HTR-8/SVneo (cell line): ENCODE results near the gene HCFC2.

Experiments used
- DNase-seq: peaks from one replicate; pipeline ENCODE4 v3.0.0; 2011; ENCODE audit warnings: low spot score, mixed read lengths; ENCODE audit not compliant: insufficient read length
- FAIRE-seq: peaks from 2 replicates; lab custom pipeline; 2011; peaks lifted over from hg19 to GRCh38; lab: Jason Lieb, UNC

Gene HCFC2

DNA sequence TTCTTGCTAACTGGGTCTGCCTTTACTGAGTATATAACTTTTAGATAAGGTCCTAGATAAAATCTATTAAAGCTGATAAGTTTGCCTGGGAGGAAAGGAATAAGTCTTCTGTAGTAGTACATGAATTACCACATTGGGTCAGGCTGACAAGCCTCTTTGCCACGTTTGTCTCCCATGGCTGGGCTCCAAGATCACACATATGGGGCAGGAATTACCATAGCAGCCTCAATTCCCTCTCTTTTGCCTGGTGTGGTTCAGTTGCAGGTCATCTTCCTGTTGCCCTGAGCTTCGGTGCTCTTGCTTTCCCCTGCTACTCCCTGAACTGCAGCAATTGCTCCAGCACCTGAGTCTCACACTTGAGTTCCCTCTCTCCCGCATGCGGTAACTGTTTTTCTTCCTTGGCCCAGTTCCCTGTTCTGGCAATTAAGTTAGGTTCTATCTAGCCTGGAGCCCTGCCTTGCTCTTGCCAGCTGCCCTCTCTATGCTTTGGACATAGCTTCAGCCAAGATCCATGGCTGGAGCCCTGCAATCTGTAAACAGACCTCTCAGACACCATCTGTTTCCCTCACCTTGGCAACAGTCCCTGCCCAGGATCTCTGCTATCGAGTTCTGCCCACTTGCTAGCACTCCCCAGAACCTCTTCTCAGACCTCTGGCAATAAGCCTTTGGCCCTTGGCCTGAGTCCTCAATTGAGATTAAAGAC is 8.5 kb upstream of the HCFC2 start:
- no peak for DNase-seq

DNA sequence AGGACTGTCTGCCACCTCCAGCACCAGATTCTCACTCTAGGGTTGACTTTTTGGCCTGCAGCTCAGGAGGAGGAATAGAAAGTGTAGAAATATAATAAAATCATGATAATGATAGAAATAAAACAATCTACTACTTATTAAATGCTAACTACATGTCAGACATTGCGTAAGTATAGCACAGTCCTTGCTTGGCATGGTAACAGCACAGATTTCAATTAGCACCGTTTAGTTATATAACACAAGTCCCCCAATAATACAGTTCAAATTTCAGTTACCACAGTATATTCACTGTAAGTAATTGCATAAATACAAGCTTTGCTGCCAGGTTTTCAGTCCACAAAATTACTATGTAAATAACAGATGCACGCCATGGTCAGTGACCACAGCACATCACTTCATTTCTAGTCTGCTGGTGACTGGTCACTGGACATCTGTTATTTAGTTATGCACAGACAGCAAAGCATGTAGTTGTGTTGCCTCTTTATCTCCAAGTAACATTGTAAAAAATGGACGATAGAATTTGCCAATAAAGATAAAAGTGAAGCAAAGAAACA is 7.8 kb upstream of the HCFC2 start:
- no peak for FAIRE-seq
- DNase-seq, result no peak

More for the DNA sequence above, 8.5 kb upstream of the HCFC2 start:
- FAIRE-seq, result no peak

DNA sequence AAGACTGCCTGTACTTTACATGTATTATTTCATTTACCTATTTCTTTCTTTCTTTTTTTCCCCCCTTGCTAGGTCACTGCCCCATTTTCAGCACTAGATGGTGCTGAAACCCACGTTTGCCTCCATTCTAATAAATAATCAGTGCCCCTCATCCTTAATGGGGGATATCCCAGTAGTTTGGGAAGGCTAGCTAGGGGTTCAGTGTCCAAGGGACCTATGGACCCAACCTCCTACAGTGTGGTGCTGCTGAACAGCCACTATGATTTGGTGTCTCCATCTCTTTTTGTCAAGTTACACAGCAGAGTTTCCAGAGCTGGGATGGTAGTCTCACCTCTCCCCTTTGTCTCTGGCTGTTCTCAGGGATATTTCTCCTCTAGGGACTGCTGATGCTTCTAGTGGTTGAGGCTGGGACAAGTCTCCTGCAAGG is 6.5 kb upstream of the HCFC2 start:
- FAIRE-seq (no peak), DNase-seq (no peak)

DNA sequence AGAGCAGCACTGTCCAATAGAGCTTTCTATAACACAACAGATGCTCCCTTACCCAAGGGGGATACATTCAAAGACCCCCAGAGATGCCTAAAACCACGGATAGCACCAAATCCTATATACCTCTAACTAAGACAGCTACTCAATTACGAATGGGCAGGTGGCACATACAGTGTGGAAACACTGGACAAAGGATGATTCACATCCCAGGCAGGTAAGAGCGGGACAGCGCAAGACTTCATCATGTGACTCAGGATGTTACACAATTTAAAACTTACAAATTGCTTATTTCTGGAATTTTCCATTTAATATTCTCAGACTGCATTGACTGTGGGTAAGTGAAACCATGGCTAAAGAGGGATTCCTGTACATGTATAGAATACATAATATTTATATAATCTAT is 5.5 kb upstream of the HCFC2 start:
- DNase-seq (no peak), FAIRE-seq (no peak)

DNA sequence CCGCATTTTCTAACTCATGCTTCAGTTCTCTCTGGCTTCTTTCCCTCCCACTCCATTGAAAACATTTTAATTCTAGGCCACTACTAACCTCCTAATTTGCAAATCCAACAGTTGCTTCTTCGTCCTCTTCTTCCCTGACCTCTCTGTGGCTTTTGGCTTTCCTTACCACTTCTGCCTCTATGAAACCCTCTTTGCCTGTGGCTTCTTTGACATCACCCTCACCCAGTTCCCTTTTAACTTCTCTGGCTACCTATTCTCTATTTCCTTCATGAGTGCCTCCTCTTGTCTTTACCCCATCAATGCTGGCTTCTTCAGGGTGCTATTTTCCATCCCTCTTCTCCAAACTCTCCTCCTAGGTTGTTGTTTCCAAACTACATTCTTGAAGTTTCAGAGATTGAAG is 4.4 kb upstream of the HCFC2 start:
- no peak for FAIRE-seq

DNA sequence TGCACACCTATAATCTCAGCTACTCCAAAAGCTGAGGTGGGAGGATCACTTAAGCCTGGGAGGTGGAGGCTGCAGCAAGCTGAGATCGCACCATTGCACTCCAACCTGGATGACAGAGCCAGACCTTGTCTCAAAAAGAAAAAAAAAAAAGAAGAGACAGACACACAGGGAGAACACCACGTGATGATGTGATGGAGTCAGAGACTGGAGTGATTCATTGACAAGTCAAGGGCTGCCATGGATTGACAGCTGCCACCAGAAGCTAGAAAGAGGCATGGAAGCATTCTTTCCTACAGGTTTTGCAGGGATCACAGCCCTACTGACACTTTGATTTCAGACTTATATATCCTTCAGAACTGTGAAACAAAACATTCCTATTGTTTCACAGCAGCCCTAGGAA is 3.5 kb upstream of the HCFC2 start:
- DNase-seq (no peak), FAIRE-seq (no peak)

More for the DNA sequence above, 4.4 kb upstream of the HCFC2 start:
- DNase-seq, result no peak

DNA sequence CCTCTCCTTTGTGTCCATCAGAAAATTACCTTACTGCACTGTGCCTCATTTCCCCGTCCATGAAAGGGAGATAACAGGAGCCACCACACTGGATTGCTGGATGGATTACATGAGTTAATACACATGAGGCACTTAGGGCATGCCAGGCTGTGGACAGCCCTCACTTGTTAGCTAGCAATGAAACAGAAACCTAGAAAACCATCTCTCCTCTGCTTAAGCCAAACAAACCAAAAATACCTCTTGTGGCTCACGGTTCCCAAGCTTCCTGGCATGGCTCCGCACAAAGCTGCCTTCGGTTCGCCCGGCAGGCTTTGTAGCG is 660 bp upstream of the HCFC2 start:
- FAIRE-seq, result no peak

DNA sequence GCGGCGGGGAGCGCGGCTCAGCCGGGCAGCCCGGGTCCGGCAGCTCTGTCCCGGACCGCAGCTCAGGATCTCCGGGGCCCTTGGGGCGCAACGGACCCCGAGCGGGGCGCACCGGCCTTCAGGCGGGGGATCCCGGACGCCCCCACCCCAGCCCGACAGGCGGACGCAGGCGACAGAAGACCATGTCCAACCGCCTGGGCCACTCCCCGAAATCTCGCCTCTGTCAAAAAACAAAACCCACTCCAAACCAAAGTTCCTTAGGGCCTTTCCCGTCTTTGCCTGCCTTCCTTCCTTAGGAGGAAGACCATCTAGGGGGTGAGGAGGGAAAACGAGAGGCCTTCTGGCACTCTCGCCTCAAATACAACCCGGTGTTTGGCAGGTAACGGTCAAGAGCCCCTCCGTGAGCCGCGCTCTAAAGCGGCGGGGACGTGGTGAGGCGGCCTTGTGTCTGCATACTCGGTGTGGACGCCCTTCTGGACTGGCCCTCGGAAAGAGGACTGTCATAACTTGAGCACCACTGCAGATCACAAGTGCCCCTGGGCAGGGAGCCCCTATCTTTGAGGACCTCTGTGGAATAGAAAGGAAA is 604 bp downstream of the HCFC2 start:
- FAIRE-seq (no peak), DNase-seq (no peak)

More for the DNA sequence above, 660 bp upstream of the HCFC2 start:
- DNase-seq, result peak; percentile 40

DNA sequence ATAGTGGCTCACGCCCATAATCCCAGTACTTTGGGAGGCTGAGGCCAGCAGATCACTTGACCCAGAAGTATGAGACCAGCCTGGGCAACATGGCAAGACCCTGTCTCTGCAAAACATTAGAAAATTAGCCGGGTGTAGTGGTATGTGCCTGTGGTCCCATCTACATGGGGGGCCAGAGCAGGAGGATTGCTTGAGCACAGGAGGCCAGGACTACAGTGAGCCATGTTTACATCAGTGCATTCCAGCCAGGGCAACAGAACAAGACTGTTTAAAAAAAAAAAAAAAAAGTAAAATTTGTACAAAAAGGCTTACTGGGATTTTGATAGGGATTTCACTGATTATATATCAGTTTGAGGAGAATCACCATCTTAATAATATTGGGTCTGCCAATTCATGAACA is 7.8 kb downstream of the HCFC2 start:
- DNase-seq, result no peak
- no peak for FAIRE-seq

DNA sequence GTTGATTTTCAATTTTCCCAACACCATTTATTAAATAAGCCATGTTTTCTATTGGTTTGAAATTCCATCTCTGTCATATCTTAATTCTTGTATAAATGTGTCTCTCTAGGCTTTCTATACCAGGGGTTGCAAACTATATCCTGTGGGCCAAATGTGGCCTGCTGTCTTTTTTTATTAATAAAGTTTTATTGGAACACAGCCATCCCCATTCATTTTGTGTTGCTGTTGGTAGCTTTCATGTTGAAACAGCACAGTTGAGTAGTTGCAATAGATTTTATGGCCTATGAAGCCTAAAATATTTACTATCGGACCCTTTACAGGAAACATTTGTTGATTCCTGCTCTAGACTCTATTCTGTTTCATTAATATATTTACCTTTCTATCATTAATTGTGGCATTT is 9.4 kb downstream of the HCFC2 start:
- no peak for FAIRE-seq

DNA sequence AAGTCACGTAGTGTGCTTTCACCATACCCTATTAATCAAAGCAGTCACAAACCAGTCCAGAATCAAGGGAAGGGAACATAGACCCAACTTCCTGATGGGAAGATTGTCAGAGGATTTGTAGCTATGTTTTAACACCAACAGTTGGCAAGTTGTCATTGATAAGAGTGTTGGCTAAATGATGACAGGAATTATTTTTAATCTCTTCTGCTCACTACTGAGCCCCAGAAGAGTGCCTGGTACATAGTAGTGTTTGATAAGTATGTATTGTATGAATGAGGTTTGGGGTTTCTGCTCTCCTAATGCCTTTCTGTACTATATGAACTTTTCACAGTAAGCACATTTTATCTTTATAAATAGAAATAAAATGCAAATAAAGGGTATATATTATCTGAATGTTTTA is 14.7 kb downstream of the HCFC2 start:
- DNase-seq (no peak), FAIRE-seq (no peak)

More for the DNA sequence above, 9.4 kb downstream of the HCFC2 start:
- no peak for DNase-seq

DNA sequence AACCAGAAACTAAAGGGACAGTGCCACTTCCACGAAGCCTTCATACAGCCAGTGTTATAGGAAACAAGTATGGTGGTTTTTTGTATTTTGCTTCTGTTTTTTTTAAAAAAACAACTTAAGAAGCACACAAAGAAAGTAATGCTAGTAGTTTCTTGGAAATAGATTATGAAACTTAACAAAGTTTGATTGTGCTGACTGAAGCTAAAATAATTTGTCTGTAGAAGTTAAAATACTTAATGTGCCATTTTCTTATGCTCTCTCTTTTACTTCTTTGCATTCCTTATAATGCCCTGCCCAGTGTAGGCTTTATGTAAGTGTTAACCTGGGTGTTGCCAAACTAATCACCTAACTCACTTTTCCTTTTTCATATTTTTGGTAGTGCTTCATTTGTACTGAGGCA is 16.4 kb downstream of the HCFC2 start:
- FAIRE-seq (no peak), DNase-seq (no peak)

DNA sequence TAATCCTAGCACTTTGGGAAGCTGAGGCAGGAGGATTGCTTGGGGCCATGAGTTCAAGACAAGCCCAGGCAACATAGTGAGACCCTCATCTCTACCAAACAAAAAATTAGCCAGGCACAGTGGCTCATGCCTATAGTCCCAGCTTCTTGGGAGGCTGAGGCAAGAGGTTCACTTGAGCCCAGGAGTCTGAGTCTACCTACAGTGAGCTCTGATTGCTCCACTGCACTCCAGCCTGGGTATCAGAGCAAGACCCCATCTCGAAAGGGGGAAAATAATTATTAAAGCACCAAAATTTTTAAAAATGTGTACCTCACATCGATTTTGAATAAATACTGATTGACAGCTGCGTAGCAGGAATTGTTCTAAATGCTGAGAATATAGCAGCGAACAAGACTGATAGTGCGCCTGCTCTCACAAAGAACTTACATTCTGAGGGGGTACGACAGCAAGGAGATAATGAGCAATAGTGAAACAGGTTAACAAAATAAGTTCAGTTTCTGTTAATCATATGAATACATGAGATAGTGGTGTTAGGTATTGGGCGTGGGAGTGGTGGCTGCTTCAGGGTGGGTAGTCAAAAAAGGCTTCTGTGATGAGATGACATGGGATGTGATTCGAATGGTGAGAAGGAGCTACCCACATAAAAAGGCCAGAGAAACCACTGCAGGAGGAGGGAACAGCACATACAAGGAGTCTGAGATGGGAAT is 19.6 kb downstream of the HCFC2 start:
- FAIRE-seq (peak; percentile 64), DNase-seq (no peak)

DNA sequence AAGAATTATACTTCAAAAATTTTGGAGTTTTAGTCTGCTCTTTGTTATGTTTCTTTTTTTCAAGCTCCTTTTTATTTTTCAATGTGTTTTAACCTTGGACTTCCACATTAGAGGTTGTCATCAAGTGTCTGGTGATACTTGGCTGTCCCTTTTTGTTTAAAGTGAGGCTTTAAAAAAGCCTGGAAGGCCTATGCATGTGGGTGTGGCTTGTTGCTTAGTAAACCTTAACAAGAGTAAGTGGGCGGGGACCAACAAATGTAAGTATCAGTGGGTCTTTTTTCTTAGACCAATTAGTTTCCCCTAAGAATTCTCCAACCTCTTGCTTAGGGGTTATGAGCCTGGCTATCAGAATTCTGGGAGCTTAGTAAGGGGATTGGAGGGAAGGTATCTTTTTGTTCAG is 26.4 kb downstream of the HCFC2 start:
- no peak for DNase-seq
- FAIRE-seq, result no peak

DNA sequence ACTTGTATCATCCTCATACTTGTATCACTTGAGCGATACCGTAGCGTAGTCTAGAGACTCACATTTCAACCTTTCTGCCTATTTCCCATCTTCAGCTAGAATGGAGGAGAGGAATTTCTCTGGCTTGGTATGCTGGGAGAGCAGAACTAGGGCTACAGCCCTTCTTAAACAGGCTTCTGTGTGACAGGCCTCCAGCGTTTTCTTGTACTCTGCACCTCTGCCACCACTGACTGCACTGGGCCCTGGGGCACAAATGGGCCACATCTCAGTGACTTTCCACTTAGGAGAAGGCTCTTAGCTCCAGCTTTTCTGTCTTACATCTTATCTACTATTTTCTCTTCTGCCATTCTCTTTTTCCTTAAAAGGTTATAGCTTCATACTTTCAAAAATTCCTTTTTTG is 26.8 kb downstream of the HCFC2 start:
- FAIRE-seq, result no peak
- no peak for DNase-seq

DNA sequence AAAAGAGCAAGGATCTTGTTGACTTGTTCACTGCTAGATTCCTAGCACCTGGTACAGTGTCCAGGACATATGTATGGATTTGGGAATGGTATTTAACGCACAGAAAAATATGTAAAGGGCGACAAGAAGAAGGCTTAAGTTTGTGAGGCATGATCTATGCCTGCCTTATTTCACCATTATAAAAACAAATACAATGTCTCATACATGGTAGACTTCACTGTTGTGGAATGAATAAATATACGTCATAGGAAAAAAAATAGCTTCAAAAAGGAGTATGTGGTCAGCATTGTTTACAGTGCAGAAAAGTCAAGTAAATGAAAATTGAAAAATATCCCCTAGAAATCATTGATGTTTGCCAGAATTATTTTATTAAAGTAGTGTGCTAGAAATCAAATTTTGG is 30.0 kb downstream of the HCFC2 start:
- FAIRE-seq, result peak; percentile 36
- DNase-seq, result no peak

DNA sequence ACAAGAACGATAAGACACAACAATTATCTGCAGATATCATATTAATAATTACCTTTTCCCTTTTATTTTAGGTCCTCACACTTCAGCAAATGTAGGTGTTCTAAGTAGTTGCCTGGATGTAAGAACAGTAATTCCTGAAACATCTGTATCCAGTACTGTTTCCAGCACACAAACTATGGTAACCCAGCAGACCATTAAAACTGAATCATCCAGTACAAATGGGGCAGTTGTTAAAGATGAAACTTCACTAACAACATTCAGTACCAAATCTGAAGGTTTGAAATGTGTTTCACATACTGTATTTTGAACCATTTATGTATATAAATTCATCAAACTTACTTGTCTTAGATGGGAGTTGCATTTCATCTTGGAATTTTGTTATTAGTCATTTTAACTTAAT is 31.0 kb downstream of the HCFC2 start:
- DNase-seq, result no peak
- no peak for FAIRE-seq

DNA sequence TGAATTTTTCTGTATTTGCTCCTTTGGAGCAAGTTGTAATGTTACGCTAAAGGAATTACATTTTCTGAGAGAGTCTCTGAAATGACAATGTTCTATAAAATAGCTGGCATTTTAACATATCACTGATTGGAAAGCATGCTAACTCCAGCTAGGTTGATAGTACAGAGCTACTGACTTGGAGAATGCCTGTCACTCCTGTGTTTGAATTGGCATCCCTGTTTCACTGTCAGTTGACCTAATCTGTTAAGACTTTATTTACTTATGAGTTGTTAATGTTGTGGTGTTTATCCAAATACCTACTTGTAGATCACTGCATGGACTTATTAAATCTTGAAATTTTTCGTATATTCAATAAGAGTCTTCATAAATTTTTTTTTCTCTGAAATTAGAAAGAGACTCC is 33.6 kb downstream of the HCFC2 start:
- FAIRE-seq, result no peak
- no peak for DNase-seq

DNA sequence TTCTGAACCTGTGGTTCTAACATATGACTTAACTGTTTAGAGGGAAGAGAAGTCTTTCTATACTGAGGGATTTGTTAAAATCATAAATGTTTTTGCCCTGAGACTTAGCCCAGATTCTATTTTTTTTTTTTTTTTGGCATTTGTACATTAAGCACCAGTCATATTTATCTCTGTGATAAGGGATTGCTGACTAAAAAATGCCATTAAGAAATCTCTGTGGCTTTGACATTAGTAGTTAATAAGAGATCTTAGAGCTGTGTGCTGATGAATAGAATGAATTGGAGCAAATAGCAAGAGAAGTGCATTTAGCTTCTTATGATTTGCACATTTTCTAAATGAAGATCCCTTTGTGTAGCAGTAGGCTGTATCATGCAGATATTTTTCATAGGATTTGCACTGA is 41.1 kb downstream of the HCFC2 start:
- FAIRE-seq, result no peak

DNA sequence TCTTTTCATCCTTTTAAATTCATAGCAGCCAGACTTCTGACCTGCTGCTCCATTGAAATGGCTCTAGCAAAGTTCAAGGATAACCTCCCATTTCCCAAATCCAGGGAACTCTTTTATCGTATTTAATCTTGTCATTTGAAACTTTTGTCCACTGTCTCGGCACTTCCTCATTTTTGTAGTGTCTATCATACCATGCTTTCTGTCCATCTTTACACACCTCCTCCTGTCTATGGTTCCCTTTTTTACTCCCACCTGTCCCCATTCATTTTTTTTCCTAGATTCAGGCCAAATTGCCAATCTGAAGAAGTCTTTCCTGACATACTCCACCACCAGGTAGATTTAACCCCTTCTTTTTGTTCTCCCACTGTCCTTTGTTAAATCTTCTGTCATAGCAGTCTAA is 42.6 kb downstream of the HCFC2 start:
- no peak for FAIRE-seq
- DNase-seq, result no peak

More for the DNA sequence above, 41.1 kb downstream of the HCFC2 start:
- DNase-seq, result no peak

DNA sequence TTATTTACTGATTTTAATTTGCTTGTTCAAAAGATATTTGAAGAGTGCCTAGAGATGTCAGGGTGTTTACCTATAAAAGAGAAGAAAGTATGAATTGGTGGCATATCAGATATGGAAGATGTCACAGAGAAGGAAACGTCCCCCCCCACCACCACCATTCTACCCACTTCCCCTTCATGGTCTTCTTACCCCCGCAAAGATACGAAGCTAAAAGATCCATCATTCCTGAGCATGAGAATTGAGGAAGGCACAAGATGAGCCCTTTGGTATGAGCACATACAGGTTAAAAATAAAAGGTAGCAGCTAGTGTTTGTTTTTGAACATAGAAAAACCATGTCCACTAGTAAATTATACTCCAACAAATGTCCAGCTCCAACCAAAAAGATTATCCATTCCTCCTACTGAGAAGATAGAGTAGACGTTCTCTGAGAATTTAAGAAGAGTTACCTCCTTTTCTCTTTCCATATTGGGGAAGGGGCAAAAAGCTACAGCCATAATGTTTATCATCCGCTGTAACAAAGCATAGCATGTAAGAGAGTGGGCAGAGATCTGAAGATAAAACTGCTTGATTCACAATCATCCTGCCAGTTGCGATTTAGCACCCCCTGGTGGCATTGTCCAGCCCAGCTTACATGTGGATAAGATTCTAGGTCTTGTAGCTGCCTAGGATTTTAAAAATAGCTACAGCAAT is 44.6 kb downstream of the HCFC2 start:
- FAIRE-seq, result peak; percentile 68
- DNase-seq, result peak; percentile 64
